Measurements from ENCODE around the gene RNF115. TPM values are rescaled to one million over a fixed set of nuclear protein-coding genes. Genes with fewer than 3 reads are reported as not detected.

The RNF115 gene
- total and polyA plus RNA-seq, 11 donors = 20.5 to 76.5 (median 51.2) TPM

DNA sequence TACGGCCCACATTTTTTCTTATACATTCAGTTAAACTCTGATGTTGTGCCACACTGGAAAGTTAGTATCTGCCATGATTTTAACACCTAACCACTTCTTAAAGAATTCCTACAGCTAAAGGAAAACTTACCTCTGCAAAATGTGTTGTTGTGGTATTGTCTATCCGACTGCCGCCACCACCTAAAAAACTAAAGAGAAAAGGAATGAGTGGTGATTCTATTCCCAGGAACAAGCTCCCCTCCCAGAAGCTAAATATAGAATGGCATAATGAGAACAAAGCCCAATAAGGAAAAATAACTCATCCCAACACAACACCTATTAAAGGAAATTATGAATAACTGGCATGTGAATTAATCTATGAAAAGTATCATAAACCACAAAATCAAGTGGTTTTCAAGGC is 39.5 kb downstream of the RNF115 start:
- ATAC-seq (peak in 2 of 4 donors; percentile 41 to 49), DNase-seq (no peak)
- intact Hi-C loops (cut with DNase I) = no loop called here
- peaks cover 0 to 38% (median 16%) of the 10 kb centered on the region in 9 donors for H3K36me3 ChIP-seq
- no peaks in the 10 kb centered on the region for H3K27me3 ChIP-seq
- peak overlapping the region; percentile 46 to 81 (median 75) for H3K27ac ChIP-seq
- no peaks in the 10 kb centered on the region for H3K9me3 ChIP-seq
- WGBS, 4 donors = 43 to 50% (median 45%) methylated on average over 3 of the region's 3 CpGs
- peaks cover 0 to 38% (median 23%) of the 10 kb centered on the region in 12 donors for H3K4me1 ChIP-seq
- peak overlapping the region in 11 of 12 donors; percentile 22 to 58 (median 44) for H3K4me3 ChIP-seq
- TF ChIP-seq, protein P1, sequence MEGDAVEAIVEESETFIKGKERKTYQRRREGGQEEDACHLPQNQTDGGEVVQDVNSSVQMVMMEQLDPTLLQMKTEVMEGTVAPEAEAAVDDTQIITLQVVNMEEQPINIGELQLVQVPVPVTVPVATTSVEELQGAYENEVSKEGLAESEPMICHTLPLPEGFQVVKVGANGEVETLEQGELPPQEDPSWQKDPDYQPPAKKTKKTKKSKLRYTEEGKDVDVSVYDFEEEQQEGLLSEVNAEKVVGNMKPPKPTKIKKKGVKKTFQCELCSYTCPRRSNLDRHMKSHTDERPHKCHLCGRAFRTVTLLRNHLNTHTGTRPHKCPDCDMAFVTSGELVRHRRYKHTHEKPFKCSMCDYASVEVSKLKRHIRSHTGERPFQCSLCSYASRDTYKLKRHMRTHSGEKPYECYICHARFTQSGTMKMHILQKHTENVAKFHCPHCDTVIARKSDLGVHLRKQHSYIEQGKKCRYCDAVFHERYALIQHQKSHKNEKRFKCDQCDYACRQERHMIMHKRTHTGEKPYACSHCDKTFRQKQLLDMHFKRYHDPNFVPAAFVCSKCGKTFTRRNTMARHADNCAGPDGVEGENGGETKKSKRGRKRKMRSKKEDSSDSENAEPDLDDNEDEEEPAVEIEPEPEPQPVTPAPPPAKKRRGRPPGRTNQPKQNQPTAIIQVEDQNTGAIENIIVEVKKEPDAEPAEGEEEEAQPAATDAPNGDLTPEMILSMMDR (IDR thresholded peaks at IDR 0.05) = no peak
- TF ChIP-seq POLR2A (IDR thresholded peaks at IDR 0.05) = peak in 1 of 2 donors; percentile 26

DNA sequence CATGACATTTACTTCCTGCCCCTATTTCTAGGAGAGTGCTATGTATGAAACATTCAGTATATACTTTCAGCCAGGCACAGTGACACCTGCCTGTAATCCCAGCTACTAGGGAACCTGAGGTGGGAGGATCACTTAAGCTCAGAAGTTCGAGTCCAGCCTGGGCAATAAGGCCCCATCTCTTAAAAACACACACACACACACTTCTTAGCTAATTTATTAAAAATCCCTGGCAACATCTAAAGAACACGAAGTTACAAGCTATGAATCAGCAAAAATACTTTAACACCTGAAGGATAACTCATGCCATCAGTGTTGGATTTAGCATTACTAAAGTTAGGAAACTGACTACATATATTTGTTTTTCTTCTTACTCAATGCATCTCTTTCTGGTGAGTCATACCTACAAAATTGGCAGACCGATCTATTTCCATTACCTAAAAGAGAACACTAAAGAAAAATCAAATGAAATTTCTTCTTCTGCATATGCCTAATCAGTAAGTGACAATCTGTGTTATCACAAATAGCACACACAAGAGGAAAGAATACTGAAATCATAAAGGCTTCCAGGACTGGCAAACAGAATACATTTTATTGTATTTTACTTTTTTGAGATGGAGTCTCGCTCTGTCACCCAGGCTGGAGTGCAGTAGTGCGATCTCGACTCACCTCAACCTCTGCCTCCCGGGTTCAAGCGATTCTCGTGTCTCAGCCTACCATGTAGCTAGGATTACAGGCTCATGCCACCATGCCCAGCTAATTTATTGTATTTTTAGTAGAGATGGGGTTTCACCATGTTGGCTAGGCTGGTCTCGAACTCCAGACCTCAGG is 41.4 kb downstream of the RNF115 start:
- no peaks in the 10 kb centered on the region for H3K9me3 ChIP-seq
- peak overlapping the region; percentile 46 to 81 (median 75) for H3K27ac ChIP-seq
- DNase-seq = no peak
- WGBS, 4 donors = 48 to 56% (median 53%) methylated on average over 10 of the region's 10 CpGs
- peaks cover 0 to 44% (median 33%) of the 10 kb centered on the region in 12 donors for H3K4me1 ChIP-seq
- no peaks in the 10 kb centered on the region for H3K27me3 ChIP-seq
- ATAC-seq = peak in 3 of 4 donors; percentile 29 to 38 (median 31)
- intact Hi-C loops (cut with DNase I) = loop anchor here in 1 of 10 donors (2.0 kb wide), 1 partner anchor 62 kb away; the partner anchor contains the start of gene NUDT17
- peak overlapping the region; percentile 11 to 58 (median 43) for H3K4me3 ChIP-seq
- TF ChIP-seq, protein P1 (IDR thresholded peaks at IDR 0.05) = no peak
- no peak for TF ChIP-seq POLR2A (IDR thresholded peaks at IDR 0.05)
- peaks cover 0 to 41% (median 11%) of the 10 kb centered on the region in 9 donors for H3K36me3 ChIP-seq

DNA sequence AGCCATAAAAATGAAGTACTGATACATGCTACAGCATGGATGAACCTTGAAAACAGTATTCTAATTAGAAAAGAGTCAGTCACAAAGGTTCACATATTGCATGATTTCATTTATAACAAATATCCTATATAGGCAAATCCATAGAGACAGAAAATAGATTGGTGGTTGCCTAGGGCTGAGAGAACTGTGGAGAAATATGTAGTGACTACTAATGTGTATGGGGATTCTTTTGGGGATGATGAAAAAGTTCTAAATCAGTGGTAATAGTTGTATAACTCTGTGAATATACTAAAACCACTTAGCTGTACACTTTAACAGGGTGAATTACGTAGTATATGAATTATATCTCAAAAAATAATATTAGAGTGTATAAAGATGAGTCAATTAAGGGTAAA is 45.8 kb downstream of the RNF115 start:
- 81 to 90% (median 88%) methylated on average over 1 of the region's 1 CpG for WGBS, 4 donors
- peaks cover 0 to 35% (median 15%) of the 10 kb centered on the region in 9 donors for H3K36me3 ChIP-seq
- no peak overlapping the region for H3K4me3 ChIP-seq
- peaks cover 0 to 38% (median 18%) of the 10 kb centered on the region in 12 donors for H3K4me1 ChIP-seq
- TF ChIP-seq, protein P1 (IDR thresholded peaks at IDR 0.05) = no peak
- TF ChIP-seq POLR2A (IDR thresholded peaks at IDR 0.05) = no peak
- ATAC-seq (no peak), DNase-seq (no peak)
- no peaks in the 10 kb centered on the region for H3K9me3 ChIP-seq
- peak overlapping the region; percentile 11 to 84 (median 66) for H3K27ac ChIP-seq
- intact Hi-C loops (cut with DNase I) = no loop called here
- H3K27me3 ChIP-seq = no peaks in the 10 kb centered on the region
